NT2/D1 (cell line): ENCODE data around the gene REV1.

Source experiments
- YY1 ChIP-seq: IDR thresholded peaks from 2 replicates; pipeline ENCODE4 v1.6.1; 2011; ENCODE audit not compliant: insufficient read length, insufficient read depth
- ZNF274 ChIP-seq: IDR thresholded peaks from 2 replicates; pipeline ENCODE4 v1.6.1; 2011; ENCODE audit warnings: mild to moderate bottlenecking, low read depth, low read length

- TF ChIP-seq YY1: no peak
- no peak for TF ChIP-seq ZNF274
Measured at GRCh38 chr2:99420751-99421299, 69.0 kb downstream of the REV1 start.
